A549 (cell line): ENCODE measurements around the gene NRARP.

Experiments used
- POLR2A ChIP-seq: IDR thresholded peaks from 2 replicates; pipeline ENCODE4 v1.6.1; 2012; ENCODE audit warnings: mild to moderate bottlenecking, low read length
- TF ChIP-seq, protein P1 (sequence below): fragments of >200 bp; sonication (Bioruptor Twin); formaldehyde crosslinking; IDR thresholded peaks from 3 replicates; pipeline ENCODE4 v1.5.1; 2016

DNA sequence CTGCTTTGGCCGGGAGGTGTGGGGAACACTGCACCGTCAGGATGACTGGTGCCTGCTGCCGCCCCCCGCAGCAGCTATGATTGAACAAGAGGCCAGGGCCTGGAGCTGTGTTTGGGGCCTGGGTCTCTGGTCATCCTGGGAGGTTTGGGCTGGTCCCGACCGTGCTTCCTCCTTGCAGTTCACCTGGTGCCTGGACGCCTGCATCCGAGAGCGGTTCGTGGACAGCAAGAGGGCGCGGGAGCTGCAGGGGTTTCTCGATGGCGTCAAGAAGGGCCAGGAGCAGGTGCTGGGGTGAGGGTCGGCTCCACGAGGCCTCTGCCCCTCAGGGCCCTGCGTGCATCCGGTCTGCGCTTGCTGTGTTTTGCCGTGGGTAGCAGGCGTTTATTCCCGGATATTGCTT lies 38.0 kb downstream of the NRARP start:
- TF ChIP-seq, protein P1, sequence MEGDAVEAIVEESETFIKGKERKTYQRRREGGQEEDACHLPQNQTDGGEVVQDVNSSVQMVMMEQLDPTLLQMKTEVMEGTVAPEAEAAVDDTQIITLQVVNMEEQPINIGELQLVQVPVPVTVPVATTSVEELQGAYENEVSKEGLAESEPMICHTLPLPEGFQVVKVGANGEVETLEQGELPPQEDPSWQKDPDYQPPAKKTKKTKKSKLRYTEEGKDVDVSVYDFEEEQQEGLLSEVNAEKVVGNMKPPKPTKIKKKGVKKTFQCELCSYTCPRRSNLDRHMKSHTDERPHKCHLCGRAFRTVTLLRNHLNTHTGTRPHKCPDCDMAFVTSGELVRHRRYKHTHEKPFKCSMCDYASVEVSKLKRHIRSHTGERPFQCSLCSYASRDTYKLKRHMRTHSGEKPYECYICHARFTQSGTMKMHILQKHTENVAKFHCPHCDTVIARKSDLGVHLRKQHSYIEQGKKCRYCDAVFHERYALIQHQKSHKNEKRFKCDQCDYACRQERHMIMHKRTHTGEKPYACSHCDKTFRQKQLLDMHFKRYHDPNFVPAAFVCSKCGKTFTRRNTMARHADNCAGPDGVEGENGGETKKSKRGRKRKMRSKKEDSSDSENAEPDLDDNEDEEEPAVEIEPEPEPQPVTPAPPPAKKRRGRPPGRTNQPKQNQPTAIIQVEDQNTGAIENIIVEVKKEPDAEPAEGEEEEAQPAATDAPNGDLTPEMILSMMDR: no peak
- TF ChIP-seq POLR2A: no peak
